ENCODE results near the gene MGRN1.

Gene MGRN1

DNA sequence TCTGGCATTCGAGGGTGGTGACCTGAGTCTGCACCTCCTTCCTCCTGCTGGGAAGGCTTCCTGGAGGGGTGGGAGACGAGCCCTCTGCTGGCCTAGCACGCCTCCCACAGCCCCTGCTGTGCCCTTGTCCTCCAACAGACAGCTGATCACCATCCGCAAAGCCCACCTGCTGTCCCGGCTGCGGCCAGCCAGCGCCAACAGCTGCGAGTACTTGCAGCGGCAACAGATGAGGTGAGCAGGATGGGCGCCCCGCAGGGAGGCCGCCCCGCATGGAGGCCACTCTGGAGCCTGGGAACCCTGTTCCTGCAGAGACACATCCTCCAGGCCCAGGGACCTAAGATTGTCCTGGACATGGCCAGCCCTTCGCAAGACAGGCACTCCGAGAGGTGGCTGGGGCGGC, 31.5 kb upstream of the MGRN1 start:
- H3K4me2 ChIP-seq (ENCODE audit: low read length): no peak overlapping the region
- peaks cover 7% of the 10 kb centered on the region for H3K9me3 ChIP-seq (replicated peaks; ENCODE audit: low read length)
- no peaks in the 10 kb centered on the region for H3K4me1 ChIP-seq (ENCODE audit: control insufficient read depth, insufficient read depth, low read length)
- H3K4me3 ChIP-seq (ENCODE audit: low read length): no peak overlapping the region
- H3K36me3 ChIP-seq (ENCODE audit: insufficient read depth, low read length): no peaks in the 10 kb centered on the region
- peaks cover 21% of the 10 kb centered on the region for H3K27me3 ChIP-seq (ENCODE audit: control insufficient read depth, insufficient read depth, low read length)
- H3K9ac ChIP-seq (ENCODE audit: low read depth, low read length): no peak overlapping the region

DNA sequence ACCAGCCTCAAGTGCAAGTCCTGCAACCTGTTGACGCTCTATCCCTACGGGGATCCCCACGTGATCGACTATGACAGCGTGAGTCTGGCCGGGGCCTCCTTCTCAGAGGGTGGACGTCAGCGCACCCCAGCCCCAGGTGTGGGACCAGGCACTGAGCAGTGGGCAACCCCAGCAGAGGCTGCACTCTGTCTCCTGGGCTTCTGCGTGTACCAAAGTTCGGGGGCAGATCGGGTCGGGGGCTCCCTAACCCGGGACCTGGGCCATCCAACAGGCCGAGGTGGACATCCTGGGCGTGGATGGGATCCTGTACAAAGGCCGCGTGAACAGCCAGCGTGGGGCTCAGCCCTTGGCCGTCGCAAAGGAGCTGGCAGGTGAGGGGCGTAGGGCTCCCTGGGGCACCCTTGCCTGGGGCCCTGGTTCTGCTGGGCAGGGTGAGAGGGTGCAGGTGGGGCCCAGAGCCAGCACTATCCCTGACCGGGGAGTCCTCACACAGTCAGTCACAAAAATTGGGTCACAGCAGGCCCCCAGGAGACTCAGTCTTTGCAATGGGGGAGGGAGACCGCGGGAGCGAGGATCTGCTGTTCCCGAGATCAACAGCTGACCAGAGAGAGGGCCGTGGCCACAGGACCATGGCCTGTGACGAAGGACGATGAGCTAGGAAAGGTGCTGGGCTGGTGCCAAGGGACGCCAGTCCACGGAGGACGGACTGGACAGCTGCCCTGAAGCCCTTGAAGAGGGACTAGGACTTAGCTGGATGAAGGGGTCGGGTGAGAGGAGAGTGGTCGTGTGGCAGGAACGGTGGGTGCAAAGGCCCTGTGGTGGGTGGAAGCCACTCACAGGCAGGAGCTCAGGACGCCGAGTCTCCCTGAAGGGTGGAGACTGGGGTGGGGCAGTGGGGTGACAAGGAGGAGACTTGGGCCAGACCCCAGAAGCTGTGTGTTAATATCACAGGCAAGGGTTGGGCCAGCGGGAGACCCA, 29.9 kb upstream of the MGRN1 start:
- no peak overlapping the region for H3K9ac ChIP-seq (ENCODE audit: low read depth, low read length)
- no peaks in the 10 kb centered on the region for H3K36me3 ChIP-seq (ENCODE audit: insufficient read depth, low read length)
- peaks cover 21% of the 10 kb centered on the region for H3K27me3 ChIP-seq (ENCODE audit: control insufficient read depth, insufficient read depth, low read length)
- no peak overlapping the region for H3K4me3 ChIP-seq (ENCODE audit: low read length)
- no peaks in the 10 kb centered on the region for H3K4me1 ChIP-seq (ENCODE audit: control insufficient read depth, insufficient read depth, low read length)
- no peak overlapping the region for H3K4me2 ChIP-seq (ENCODE audit: low read length)
- no peaks in the 10 kb centered on the region for H3K9me3 ChIP-seq (replicated peaks; ENCODE audit: low read length)

DNA sequence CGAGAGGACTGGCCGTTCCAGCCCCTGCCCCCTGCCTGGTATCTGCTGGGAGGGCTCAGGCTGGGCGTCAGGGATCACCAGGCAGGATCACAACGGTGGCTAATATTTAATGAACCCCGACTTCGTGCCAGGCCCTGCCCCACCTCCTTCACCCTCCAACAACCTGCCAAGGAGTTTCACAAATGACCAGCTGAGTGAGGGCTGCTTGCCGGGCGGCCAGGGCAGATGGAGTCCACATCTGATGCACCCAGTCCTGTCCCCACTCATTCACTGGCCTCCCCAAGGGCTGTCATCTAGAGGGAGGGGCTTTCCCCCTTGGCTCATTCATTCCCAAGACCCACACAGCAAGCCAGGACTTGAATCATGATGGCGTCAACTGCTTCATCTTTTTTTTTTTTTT, 27.5 kb upstream of the MGRN1 start:
- Histone ChIP-seq H3K4me2 (ENCODE audit: low read length) (no peak overlapping the region), H3K9me3 (replicated peaks; ENCODE audit: low read length) (no peaks in the 10 kb centered on the region), H3K36me3 (ENCODE audit: insufficient read depth, low read length) (no peaks in the 10 kb centered on the region), H3K4me3 (ENCODE audit: low read length) (no peak overlapping the region), H3K9ac (ENCODE audit: low read depth, low read length) (no peak overlapping the region), H3K27me3 (ENCODE audit: control insufficient read depth, insufficient read depth, low read length) (peaks cover 29% of the 10 kb centered on the region), H3K4me1 (ENCODE audit: control insufficient read depth, insufficient read depth, low read length) (no peaks in the 10 kb centered on the region)

DNA sequence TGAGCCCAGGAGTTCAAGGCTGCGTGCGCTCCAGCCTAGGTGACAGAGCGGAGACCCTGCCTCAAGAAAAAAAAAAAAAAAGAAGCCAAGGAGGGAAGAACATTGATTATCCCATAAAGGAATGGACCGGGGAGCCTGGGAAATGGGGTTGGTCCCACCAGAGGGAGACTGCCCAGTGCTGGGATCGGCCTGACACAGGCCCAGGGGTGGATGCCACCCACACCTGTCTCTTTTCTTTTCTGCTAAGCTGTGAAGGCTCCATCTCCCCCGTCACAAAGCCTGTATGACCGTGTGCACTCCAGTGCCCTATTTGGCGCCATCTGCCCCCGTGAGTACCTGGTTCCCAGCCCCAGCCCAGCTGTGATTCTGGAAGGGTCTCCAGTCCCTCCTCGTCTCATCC, 25.6 kb upstream of the MGRN1 start:
- H3K9me3 ChIP-seq (replicated peaks; ENCODE audit: low read length): no peaks in the 10 kb centered on the region
- H3K9ac ChIP-seq (ENCODE audit: low read depth, low read length): no peak overlapping the region
- no peaks in the 10 kb centered on the region for H3K4me1 ChIP-seq (ENCODE audit: control insufficient read depth, insufficient read depth, low read length)
- H3K4me3 ChIP-seq (ENCODE audit: low read length): no peak overlapping the region
- H3K36me3 ChIP-seq (ENCODE audit: insufficient read depth, low read length): no peaks in the 10 kb centered on the region
- no peak overlapping the region for H3K4me2 ChIP-seq (ENCODE audit: low read length)
- H3K27me3 ChIP-seq (ENCODE audit: control insufficient read depth, insufficient read depth, low read length): peaks cover 33% of the 10 kb centered on the region

DNA sequence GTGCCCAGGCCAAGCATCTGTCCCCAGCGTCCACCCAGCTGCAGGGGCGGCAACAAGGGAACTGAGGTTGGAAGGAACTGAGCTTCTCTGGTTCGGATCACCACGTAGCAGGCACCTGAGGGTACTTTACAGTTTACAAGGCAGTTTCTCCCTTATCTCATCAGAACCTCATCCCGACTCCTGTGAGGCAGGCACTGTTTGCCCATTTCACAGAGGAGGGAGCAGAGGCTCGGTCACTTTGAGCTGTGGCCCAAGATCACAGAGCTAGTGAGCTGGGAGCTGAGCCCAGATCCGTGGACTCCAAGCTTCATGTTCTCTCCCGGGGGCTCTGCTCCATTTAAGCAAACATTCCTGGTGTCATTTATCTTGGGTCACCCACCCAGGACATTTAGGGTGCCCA, 25.1 kb upstream of the MGRN1 start:
- Histone ChIP-seq H3K4me1 (ENCODE audit: control insufficient read depth, insufficient read depth, low read length) (no peaks in the 10 kb centered on the region), H3K4me3 (ENCODE audit: low read length) (no peak overlapping the region), H3K9me3 (replicated peaks; ENCODE audit: low read length) (no peaks in the 10 kb centered on the region), H3K4me2 (ENCODE audit: low read length) (no peak overlapping the region), H3K36me3 (ENCODE audit: insufficient read depth, low read length) (no peaks in the 10 kb centered on the region), H3K9ac (ENCODE audit: low read depth, low read length) (no peak overlapping the region), H3K27me3 (ENCODE audit: control insufficient read depth, insufficient read depth, low read length) (peaks cover 33% of the 10 kb centered on the region)

DNA sequence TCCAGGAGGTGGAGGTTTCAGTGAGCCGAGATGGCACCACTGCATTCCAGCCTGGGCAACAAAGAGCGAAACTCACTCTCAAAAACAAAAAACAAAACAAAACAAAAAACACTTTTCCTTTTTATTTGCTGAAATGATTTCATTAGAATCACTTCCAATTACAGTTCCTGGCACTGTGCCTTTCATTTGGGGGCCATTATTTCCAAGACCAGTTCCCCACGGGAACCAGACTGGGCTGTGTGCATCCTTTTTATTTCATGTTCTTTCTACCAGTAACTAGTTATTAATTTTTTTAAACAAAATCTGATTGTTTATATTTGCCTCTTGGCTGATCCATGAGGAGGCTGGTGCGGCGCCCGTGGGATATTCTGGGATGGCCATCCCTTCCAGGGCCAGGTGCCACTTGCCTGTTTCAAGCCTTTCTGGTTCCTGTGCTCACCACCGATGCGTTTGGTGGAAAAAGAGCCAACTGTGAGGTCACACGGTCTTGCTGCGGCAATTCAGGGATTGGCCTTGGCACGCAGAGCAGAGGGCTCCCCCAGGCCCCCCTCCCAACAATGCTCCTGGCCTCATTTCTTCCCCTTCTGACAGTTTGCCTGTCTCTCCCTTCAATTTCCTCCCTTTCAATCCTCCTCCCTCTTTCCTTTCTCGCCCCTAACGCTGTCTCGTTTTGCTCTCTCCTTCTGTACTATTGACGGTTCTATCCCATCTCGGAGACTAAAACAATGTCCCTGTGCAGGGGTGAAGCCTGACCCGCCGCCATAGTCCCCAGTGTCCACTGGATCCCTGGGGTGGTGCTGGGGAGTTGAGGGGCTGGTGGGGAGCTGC, 23.4 kb upstream of the MGRN1 start:
- Histone ChIP-seq H3K4me3 (ENCODE audit: low read length) (no peak overlapping the region), H3K36me3 (ENCODE audit: insufficient read depth, low read length) (no peaks in the 10 kb centered on the region), H3K9me3 (replicated peaks; ENCODE audit: low read length) (no peaks in the 10 kb centered on the region), H3K27me3 (ENCODE audit: control insufficient read depth, insufficient read depth, low read length) (peaks cover 33% of the 10 kb centered on the region), H3K9ac (ENCODE audit: low read depth, low read length) (no peak overlapping the region), H3K4me2 (ENCODE audit: low read length) (no peak overlapping the region), H3K4me1 (ENCODE audit: control insufficient read depth, insufficient read depth, low read length) (no peaks in the 10 kb centered on the region)

- H3K4me3 ChIP-seq (ENCODE audit: low read length): no peak overlapping the region
- H3K4me1 ChIP-seq (ENCODE audit: control insufficient read depth, insufficient read depth, low read length): no peaks in the 10 kb centered on the region
- no peaks in the 10 kb centered on the region for H3K36me3 ChIP-seq (ENCODE audit: insufficient read depth, low read length)
- H3K4me2 ChIP-seq (ENCODE audit: low read length): no peak overlapping the region
- H3K9ac ChIP-seq (ENCODE audit: low read depth, low read length): no peak overlapping the region
- no peaks in the 10 kb centered on the region for H3K9me3 ChIP-seq (replicated peaks; ENCODE audit: low read length)
- H3K27me3 ChIP-seq (ENCODE audit: control insufficient read depth, insufficient read depth, low read length): peaks cover 29% of the 10 kb centered on the region
Observed at GRCh38 chr16:4601864-4602186, 22.8 kb upstream of the MGRN1 start.

DNA sequence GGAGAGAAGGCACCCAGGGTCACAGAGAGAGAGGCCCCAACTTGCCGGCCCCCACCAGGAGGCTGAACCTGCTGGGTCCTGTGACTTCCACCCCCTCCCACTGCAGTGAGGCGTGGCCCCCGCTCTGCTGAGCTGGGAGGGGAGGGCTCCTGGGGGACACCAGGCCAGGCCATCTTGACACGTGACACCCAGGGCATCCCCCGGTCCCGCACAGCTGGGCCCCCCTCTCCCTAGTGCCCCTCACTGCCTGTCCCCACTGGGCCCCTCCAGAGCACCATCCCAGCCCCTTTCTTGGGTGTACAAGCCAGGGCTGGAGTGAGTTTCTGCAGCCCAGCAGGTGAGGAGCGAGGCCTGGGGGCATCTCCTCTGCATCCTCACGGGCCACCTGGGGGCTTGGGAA, 22.3 kb upstream of the MGRN1 start:
- H3K9me3 ChIP-seq (replicated peaks; ENCODE audit: low read length): no peaks in the 10 kb centered on the region
- H3K36me3 ChIP-seq (ENCODE audit: insufficient read depth, low read length): peaks cover under 1% of the 10 kb centered on the region
- H3K4me2 ChIP-seq (ENCODE audit: low read length): no peak overlapping the region
- peaks cover 24% of the 10 kb centered on the region for H3K27me3 ChIP-seq (ENCODE audit: control insufficient read depth, insufficient read depth, low read length)
- no peak overlapping the region for H3K9ac ChIP-seq (ENCODE audit: low read depth, low read length)
- no peak overlapping the region for H3K4me3 ChIP-seq (ENCODE audit: low read length)
- no peaks in the 10 kb centered on the region for H3K4me1 ChIP-seq (ENCODE audit: control insufficient read depth, insufficient read depth, low read length)

- Histone ChIP-seq H3K4me3 (ENCODE audit: low read length) (no peak overlapping the region), H3K27me3 (ENCODE audit: control insufficient read depth, insufficient read depth, low read length) (peaks cover 13% of the 10 kb centered on the region), H3K4me1 (ENCODE audit: control insufficient read depth, insufficient read depth, low read length) (no peaks in the 10 kb centered on the region), H3K9ac (ENCODE audit: low read depth, low read length) (no peak overlapping the region), H3K9me3 (replicated peaks; ENCODE audit: low read length) (no peaks in the 10 kb centered on the region), H3K36me3 (ENCODE audit: insufficient read depth, low read length) (peaks cover 15% of the 10 kb centered on the region), H3K4me2 (ENCODE audit: low read length) (no peak overlapping the region)
Observed at GRCh38 chr16:4603624-4604170, 20.9 kb upstream of the MGRN1 start.

- Histone ChIP-seq H3K9me3 (replicated peaks; ENCODE audit: low read length) (no peaks in the 10 kb centered on the region), H3K27me3 (ENCODE audit: control insufficient read depth, insufficient read depth, low read length) (peaks cover 11% of the 10 kb centered on the region), H3K4me2 (ENCODE audit: low read length) (no peak overlapping the region), H3K36me3 (ENCODE audit: insufficient read depth, low read length) (peaks cover 15% of the 10 kb centered on the region), H3K4me1 (ENCODE audit: control insufficient read depth, insufficient read depth, low read length) (no peaks in the 10 kb centered on the region), H3K9ac (ENCODE audit: low read depth, low read length) (no peak overlapping the region), H3K4me3 (ENCODE audit: low read length) (no peak overlapping the region)
Observed at GRCh38 chr16:4604401-4604800, 20.2 kb upstream of the MGRN1 start.

GRCh38 chr16:4606354-4606753, 18.3 kb upstream of the MGRN1 start:
- Histone ChIP-seq H3K4me1 (ENCODE audit: control insufficient read depth, insufficient read depth, low read length) (peaks cover 2% of the 10 kb centered on the region), H3K4me2 (ENCODE audit: low read length) (no peak overlapping the region), H3K9ac (ENCODE audit: low read depth, low read length) (no peak overlapping the region)

More at GRCh38 chr16:4606354-4606753, 18.3 kb upstream of the MGRN1 start:
- Histone ChIP-seq H3K36me3 (ENCODE audit: insufficient read depth, low read length) (peaks cover 15% of the 10 kb centered on the region), H3K9me3 (replicated peaks; ENCODE audit: low read length) (no peaks in the 10 kb centered on the region), H3K27me3 (ENCODE audit: control insufficient read depth, insufficient read depth, low read length) (peaks cover 9% of the 10 kb centered on the region), H3K4me3 (ENCODE audit: low read length) (no peak overlapping the region)
